HG03045 (cell line): ENCODE data around the gene FARP2.
"Not testable (repeated sequence)": the region's sequence is repeated elsewhere in the genome, so short reads cannot be mapped to it uniquely, and the experiment has no call there.

Experiments used
- ATAC-seq: cut with Tn5 transposase; IDR thresholded peaks from one replicate; pipeline ENCODE4 v1.9.1; 2021; ENCODE audit warnings: mild to moderate bottlenecking, moderate library complexity; ENCODE audit not compliant: unreplicated experiment

FARP2 gene

GRCh38 chr2:241364781-241365180 lies 8.7 kb downstream of the FARP2 start:
- ATAC-seq, result no peak

GRCh38 chr2:241366678-241367077 lies 10.6 kb downstream of the FARP2 start:
- no peak for ATAC-seq

GRCh38 chr2:241368643-241369042 lies 12.6 kb downstream of the FARP2 start:
- ATAC-seq, result no peak

GRCh38 chr2:241372361-241372992 lies 16.4 kb downstream of the FARP2 start:
- ATAC-seq, result no peak

GRCh38 chr2:241373446-241373845 lies 17.4 kb downstream of the FARP2 start:
- ATAC-seq, result no peak

- ATAC-seq, result not testable (repeated sequence)
Observed at GRCh38 chr2:241373906-241374305, 17.8 kb downstream of the FARP2 start.

GRCh38 chr2:241375300-241375699 lies 19.2 kb downstream of the FARP2 start:
- no peak for ATAC-seq

GRCh38 chr2:241376808-241377207 lies 20.7 kb downstream of the FARP2 start:
- no peak for ATAC-seq

- ATAC-seq, result no peak
Observed at GRCh38 chr2:241378816-241379215, 22.7 kb downstream of the FARP2 start.

- ATAC-seq, result no peak
Observed at GRCh38 chr2:241379481-241380480, 23.7 kb downstream of the FARP2 start.

- ATAC-seq, result no peak
Observed at GRCh38 chr2:241381872-241382271, 25.8 kb downstream of the FARP2 start.

GRCh38 chr2:241385450-241385849 lies 29.4 kb downstream of the FARP2 start:
- not testable (repeated sequence) for ATAC-seq

- ATAC-seq, result no peak
Observed at GRCh38 chr2:241386519-241386918, 30.4 kb downstream of the FARP2 start.

- no peak for ATAC-seq
Observed at GRCh38 chr2:241389697-241390096, 33.6 kb downstream of the FARP2 start.

- ATAC-seq, result no peak
Observed at GRCh38 chr2:241390301-241391206, 34.5 kb downstream of the FARP2 start.

GRCh38 chr2:241391892-241392665 lies 36.0 kb downstream of the FARP2 start:
- no peak for ATAC-seq

GRCh38 chr2:241392753-241393152 lies 36.7 kb downstream of the FARP2 start:
- ATAC-seq, result not testable (repeated sequence)

GRCh38 chr2:241393524-241394196 lies 37.6 kb downstream of the FARP2 start:
- ATAC-seq, result no peak

- not testable (repeated sequence) for ATAC-seq
Observed at GRCh38 chr2:241396809-241397208, 40.7 kb downstream of the FARP2 start.
